Mesothelial cell of epicardium (in vitro differentiated cells): ENCODE results near the gene ALDH3A2. TPM values are rescaled to one million over a fixed set of nuclear protein-coding genes. Genes with fewer than 3 reads are reported as not detected.
A peak's percentile ranks its signal among the peaks of the same experiment; 100 is the strongest.
"Not testable (repeated sequence)": the region's sequence is repeated elsewhere in the genome, so short reads cannot be mapped to it uniquely, and the experiment has no call there.

ENCODE experiments used
- DNase-seq, 2 experiments: peaks; one replicate each; pipeline ENCODE4 v3.0.0; 2021; ENCODE audit warnings: low spot score in 2 of 2; ENCODE audit not compliant: unreplicated experiment in 2 of 2
- H3K27ac Mint-ChIP-seq: 2 replicates; pipeline ENCODE4 v1.8.0; 2021; ENCODE audit warnings: mixed read lengths
- H3K27me3 Mint-ChIP-seq: 2 replicates; pipeline ENCODE4 v1.8.0; 2021; ENCODE audit warnings: low read depth, mixed read lengths
- H3K36me3 Mint-ChIP-seq: 2 replicates; pipeline ENCODE4 v1.8.0; 2021; ENCODE audit warnings: mixed read lengths
- H3K4me1 Mint-ChIP-seq: 2 replicates; pipeline ENCODE4 v1.8.0; 2021; ENCODE audit warnings: mixed read lengths
- H3K4me3 Mint-ChIP-seq: 2 replicates; pipeline ENCODE4 v1.8.0; 2021; ENCODE audit warnings: mild to moderate bottlenecking, moderate library complexity, mixed read lengths
- H3K9me3 Mint-ChIP-seq: 2 replicates; pipeline ENCODE4 v1.8.0; 2021; ENCODE audit warnings: mixed read lengths
- total RNA-seq: library from RNA; stranded (reverse); gene quantifications from 3 replicates; pipeline ENCODE4 v1.2.1, GENCODE V29; 2021
- TF ChIP-seq, protein P1 (sequence below): fragments of 200-600 bp; sonication (generic); IDR thresholded peaks from one replicate; pipeline ENCODE4 v1.5.0; 2021; ENCODE audit warnings: antibody characterized with exemption; ENCODE audit not compliant: unreplicated experiment

Gene ALDH3A2
- total RNA-seq, 1 donor from 2014 or later: 78.4 TPM

DNA sequence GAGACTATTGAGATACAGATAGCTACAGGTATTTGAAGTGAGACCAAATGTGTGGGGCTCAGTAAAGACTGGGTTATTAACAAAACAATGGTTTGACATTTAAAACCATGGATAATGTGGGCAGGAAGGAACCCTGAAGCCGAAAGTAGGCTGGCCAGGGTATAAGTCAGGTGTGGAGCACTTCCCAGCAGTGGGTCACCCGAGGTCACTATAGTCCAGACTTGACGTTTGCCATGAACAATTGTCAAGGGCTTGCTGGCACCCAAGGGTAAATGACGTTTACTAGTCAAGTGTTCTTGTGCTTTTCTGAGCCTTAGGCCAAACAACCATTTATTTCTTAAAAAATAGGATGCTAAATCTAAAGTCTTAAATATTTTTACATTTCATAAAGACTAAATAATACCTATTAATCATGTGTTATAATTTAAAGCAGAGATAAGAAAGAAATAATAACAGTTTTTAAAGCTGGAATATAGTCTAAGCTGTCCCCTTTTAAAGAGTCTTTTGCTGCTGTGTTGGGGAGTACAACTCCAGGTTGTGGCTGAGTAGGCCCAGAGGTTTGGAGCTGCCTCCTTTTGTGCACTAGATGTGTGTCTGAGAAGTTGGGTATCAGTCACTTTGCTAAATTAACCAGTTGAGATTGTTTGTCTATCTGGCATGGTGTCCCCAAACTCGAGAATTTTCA, 15.7 kb downstream of the ALDH3A2 start:
- peaks cover 1% of the 10 kb centered on the region for H3K4me1 Mint-ChIP-seq
- H3K27me3 Mint-ChIP-seq: no peaks in the 10 kb centered on the region
- H3K4me3 Mint-ChIP-seq: no peak overlapping the region
- DNase-seq: no peak
- H3K9me3 Mint-ChIP-seq: no peaks in the 10 kb centered on the region
- TF ChIP-seq, protein P1, sequence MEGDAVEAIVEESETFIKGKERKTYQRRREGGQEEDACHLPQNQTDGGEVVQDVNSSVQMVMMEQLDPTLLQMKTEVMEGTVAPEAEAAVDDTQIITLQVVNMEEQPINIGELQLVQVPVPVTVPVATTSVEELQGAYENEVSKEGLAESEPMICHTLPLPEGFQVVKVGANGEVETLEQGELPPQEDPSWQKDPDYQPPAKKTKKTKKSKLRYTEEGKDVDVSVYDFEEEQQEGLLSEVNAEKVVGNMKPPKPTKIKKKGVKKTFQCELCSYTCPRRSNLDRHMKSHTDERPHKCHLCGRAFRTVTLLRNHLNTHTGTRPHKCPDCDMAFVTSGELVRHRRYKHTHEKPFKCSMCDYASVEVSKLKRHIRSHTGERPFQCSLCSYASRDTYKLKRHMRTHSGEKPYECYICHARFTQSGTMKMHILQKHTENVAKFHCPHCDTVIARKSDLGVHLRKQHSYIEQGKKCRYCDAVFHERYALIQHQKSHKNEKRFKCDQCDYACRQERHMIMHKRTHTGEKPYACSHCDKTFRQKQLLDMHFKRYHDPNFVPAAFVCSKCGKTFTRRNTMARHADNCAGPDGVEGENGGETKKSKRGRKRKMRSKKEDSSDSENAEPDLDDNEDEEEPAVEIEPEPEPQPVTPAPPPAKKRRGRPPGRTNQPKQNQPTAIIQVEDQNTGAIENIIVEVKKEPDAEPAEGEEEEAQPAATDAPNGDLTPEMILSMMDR: no peak
- peaks cover 39% of the 10 kb centered on the region for H3K36me3 Mint-ChIP-seq
- H3K27ac Mint-ChIP-seq: no peak overlapping the region

DNA sequence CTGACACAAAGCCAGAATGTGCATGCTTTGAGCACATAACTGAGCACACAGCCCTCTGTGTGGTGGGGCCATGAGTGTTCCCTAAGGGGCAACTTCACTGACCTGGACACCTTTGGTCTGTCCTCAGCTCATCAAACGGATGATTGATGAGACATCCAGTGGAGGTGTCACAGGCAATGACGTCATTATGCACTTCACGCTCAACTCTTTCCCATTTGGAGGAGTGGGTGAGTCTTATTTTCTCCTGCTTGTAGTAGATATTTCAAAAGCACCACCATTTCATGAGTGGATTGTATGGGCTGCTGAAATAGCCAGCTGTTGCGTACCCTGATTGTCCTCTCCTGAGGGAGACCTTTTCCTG, 16.2 kb downstream of the ALDH3A2 start:
- Mint-ChIP-seq H3K36me3 (peaks cover 40% of the 10 kb centered on the region), H3K27ac (no peak overlapping the region), H3K4me3 (no peak overlapping the region), H3K27me3 (no peaks in the 10 kb centered on the region), H3K4me1 (no peaks in the 10 kb centered on the region), H3K9me3 (no peaks in the 10 kb centered on the region)
- DNase-seq: no peak
- TF ChIP-seq, protein P1: no peak

DNA sequence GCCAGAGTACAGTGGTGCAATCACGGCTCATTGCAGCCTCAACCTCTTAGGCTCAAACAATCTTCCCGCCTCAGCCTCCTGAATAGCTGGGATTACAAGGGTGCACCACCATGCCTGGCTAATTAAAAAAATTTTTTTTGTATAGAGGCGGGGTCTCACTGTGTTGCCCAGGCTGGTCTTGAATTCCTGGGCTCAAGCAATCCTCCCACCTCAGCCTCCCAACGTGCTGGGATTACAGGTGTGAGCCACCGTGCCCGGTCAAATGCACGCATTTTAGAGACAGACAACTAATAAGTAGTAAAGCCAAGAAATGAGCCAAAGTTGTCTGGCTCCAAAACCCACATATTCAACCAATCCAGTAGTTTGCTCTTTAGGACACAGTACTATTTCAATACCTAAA, 21.1 kb downstream of the ALDH3A2 start:
- DNase-seq, H3K9me3 Mint-ChIP-seq, H3K27me3 Mint-ChIP-seq, H3K4me1 Mint-ChIP-seq, H3K27ac Mint-ChIP-seq, H3K4me3 Mint-ChIP-seq: not testable (repeated sequence)
- H3K36me3 Mint-ChIP-seq: peaks cover 34% of the 10 kb centered on the region

DNA sequence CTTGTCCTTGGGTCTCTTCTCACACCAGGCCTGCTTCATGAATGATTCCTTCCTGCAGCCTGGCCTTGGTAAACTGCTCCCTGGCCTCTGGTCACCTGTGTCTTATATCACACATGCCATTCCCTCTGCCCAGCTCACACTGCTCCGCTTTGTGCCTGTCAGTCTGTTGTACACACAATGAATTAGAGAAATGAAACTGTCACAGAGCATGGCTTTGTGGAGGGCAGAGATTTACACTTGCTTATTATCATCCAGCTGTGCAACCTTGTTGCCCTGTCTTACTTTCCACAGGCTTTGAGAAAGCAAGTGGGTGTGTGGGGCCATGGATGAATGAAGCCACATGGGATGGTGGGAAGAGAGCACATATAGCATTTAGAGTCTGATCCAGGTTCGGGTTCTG, 22.4 kb downstream of the ALDH3A2 start:
- TF ChIP-seq, protein P1: no peak
- no peaks in the 10 kb centered on the region for H3K27me3 Mint-ChIP-seq
- H3K4me3 Mint-ChIP-seq: no peak overlapping the region
- peaks cover 9% of the 10 kb centered on the region for H3K4me1 Mint-ChIP-seq
- no peak for DNase-seq
- H3K27ac Mint-ChIP-seq: peak overlapping the region; percentile 32
- no peaks in the 10 kb centered on the region for H3K9me3 Mint-ChIP-seq
- peaks cover 32% of the 10 kb centered on the region for H3K36me3 Mint-ChIP-seq

DNA sequence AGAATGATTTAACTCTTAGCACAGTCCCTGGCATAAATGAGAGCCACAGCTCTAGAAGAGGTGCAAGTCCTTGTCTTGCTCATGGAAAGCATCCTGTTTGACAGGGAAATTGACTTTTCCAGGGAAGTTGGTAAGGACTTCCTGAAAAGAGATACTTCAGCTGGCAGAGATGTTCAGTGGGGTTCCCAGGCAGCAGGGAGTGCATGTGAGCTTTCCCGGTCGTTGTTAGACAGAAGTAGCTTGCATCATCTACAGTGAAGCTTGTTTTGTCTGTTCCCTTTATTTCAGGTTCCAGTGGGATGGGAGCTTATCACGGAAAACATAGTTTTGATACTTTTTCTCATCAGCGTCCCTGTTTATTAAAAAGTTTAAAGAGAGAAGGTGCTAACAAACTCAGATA, 22.9 kb downstream of the ALDH3A2 start:
- Mint-ChIP-seq H3K36me3 (peaks cover 33% of the 10 kb centered on the region), H3K4me3 (no peak overlapping the region), H3K27ac (no peak overlapping the region), H3K4me1 (peaks cover 9% of the 10 kb centered on the region), H3K9me3 (no peaks in the 10 kb centered on the region), H3K27me3 (no peaks in the 10 kb centered on the region)
- no peak for DNase-seq
- TF ChIP-seq, protein P1: no peak

DNA sequence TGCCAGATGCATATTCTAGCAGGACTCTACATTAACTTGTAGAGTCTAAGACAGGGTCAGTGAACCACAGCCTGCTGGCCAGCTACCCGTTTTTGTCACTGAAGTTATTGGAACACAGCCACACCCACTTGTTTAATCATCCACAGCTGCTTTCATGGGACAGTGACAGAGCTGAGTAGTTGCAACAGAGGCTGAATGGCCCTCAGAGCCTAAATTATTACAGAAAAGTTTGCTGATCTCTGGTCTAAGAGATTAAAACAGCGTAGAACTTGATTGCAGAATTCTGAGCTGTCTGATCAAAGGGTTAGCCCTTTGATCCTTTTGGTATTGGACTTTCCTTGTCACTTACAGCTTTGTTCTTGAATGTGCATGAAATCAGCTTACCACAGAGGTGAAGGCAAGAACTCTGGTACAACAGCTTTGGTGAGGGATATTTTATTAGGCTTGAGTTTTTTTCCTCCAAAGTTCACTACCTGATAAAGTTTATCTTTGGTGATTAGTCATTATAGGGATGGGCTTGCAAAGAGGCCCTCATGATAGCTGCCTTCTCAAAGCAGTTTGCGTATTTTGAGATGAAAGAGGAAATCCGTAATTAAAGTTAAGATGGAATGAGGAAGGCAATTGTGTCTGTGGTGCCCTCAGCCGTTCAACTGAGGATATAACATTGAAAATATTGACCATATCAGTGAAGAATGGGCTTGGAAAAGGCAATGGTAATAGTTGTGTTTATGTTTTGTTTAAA, 23.6 kb downstream of the ALDH3A2 start:
- Mint-ChIP-seq H3K4me1 (peaks cover 12% of the 10 kb centered on the region), H3K36me3 (peaks cover 37% of the 10 kb centered on the region), H3K27ac (peak overlapping the region; percentile 23), H3K9me3 (no peaks in the 10 kb centered on the region), H3K4me3 (no peak overlapping the region), H3K27me3 (no peaks in the 10 kb centered on the region)
- TF ChIP-seq, protein P1: no peak
- DNase-seq: no peak
